ENCODE data around the gene RNF32.

DNA sequence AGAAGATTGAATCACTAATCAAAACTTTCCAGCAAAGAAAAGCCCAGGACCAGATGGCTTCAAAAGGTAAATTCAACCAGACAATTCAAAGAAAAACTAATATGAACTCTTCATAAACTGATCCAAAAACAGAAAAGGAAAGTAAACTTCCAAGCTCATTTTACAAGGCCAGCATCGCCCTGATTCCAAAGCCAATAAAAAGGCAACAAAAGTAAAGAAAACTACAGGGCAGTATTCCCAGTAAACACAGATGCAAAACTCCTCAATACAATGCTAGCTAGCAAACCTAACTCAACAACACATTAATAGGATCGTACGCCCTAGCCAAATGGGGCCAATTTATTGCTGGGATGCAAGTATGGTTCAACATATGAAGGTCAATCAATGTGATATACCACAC is 53.1 kb downstream of the RNF32 start:
- TF ChIP-seq, protein P1, sequence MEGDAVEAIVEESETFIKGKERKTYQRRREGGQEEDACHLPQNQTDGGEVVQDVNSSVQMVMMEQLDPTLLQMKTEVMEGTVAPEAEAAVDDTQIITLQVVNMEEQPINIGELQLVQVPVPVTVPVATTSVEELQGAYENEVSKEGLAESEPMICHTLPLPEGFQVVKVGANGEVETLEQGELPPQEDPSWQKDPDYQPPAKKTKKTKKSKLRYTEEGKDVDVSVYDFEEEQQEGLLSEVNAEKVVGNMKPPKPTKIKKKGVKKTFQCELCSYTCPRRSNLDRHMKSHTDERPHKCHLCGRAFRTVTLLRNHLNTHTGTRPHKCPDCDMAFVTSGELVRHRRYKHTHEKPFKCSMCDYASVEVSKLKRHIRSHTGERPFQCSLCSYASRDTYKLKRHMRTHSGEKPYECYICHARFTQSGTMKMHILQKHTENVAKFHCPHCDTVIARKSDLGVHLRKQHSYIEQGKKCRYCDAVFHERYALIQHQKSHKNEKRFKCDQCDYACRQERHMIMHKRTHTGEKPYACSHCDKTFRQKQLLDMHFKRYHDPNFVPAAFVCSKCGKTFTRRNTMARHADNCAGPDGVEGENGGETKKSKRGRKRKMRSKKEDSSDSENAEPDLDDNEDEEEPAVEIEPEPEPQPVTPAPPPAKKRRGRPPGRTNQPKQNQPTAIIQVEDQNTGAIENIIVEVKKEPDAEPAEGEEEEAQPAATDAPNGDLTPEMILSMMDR (IDR thresholded peaks at IDR 0.05), result no peak
- TF ChIP-seq EP300 (IDR thresholded peaks at IDR 0.05), result no peak
- no peak for TF ChIP-seq POLR2A (IDR thresholded peaks at IDR 0.05)

All from tibial nerve (tissue), 4 donors.